Kidney (tissue), 14 donors: ENCODE results near the gene CLIC4. TPM values are rescaled to one million over a fixed set of nuclear protein-coding genes. Genes with fewer than 3 reads are reported as not detected.
A peak's percentile ranks its signal among the peaks of the same experiment; 100 is the strongest.

Experiments used
- DNase-seq, 5 donors: peaks; one replicate each; pipeline ENCODE4 v3.0.0-alpha.2; 2013 to 2020
- FAIRE-seq: peaks from 2 replicates; lab custom pipeline; 2012; peaks lifted over from hg19 to GRCh38; lab: Jason Lieb, UNC
- H3K27ac ChIP-seq, 2 donors: one replicate each; pipeline ENCODE4 v1.7.0; 2013; ENCODE audit warnings: low read depth in 2 of 2, low read length in 2 of 2, inconsistent platforms in 1 of 2
- H3K27me3 ChIP-seq: one replicate; pipeline ENCODE4 v1.7.1; 2013; ENCODE audit warnings: low read length, inconsistent platforms; ENCODE audit not compliant: control insufficient read depth, insufficient read depth
- H3K36me3 ChIP-seq, 3 donors: one replicate each; pipeline versions ENCODE4 v1.7.0 to v1.7.1; 2013; ENCODE audit warnings: low read length in 3 of 3, control low read depth in 1 of 3, inconsistent platforms in 1 of 3; ENCODE audit not compliant: insufficient read depth in 3 of 3, control insufficient read depth in 2 of 3
- H3K4me1 ChIP-seq, 3 donors: one replicate each; pipeline versions ENCODE4 v1.7.0 to v1.7.1; 2013; ENCODE audit warnings: low read length in 3 of 3, inconsistent platforms in 1 of 3, low read depth in 1 of 3; ENCODE audit not compliant: control insufficient read depth in 2 of 3, insufficient read depth in 2 of 3
- H3K4me3 ChIP-seq, 3 donors: one replicate each; pipeline versions ENCODE4 v1.7.0 to v1.8.1; 2013; ENCODE audit warnings: low read length in 3 of 3, control low read depth in 1 of 3, inconsistent platforms in 1 of 3
- H3K9ac ChIP-seq, 3 donors: one replicate each; pipeline versions ENCODE4 v1.7.0 to v1.7.1; 2013; ENCODE audit warnings: low read length in 3 of 3, control low read depth in 1 of 3, inconsistent platforms in 1 of 3
- H3K9me3 ChIP-seq, 3 donors: one replicate each; pipeline versions ENCODE4 v1.7.0 to v1.7.1; 2013; ENCODE audit warnings: low read length in 3 of 3, control low read depth in 1 of 3, inconsistent platforms in 1 of 3; ENCODE audit not compliant: control insufficient read depth in 2 of 3, insufficient read depth in 1 of 3
- intact Hi-C: fragments of 100-400 bp; cut with DNase I; formaldehyde crosslinking; loops from one replicate; pipeline ENCODE4 v1.11.1; 2022
- polyA plus RNA-seq: library from polyadenylated mRNA; stranded (reverse); fragments of 350-450 nt; fragmentation: Illumina TruSeq; extraction: RNeasy Lipid Tissue Mini Kit (QIAGEN cat#74804); gene quantifications from one replicate; pipeline ENCODE4 v1.2.3, GENCODE V29; 2014; ENCODE audit warnings: low read depth, low replicate concordance; ENCODE audit not compliant: insufficient read depth
- total RNA-seq: library from RNA; stranded (reverse); fragmentation: NEBNext Ultra II Directional; extraction: Animal tissue kit (Norgen Biotek cat#: 25700); gene quantifications from one replicate; pipeline ENCODE4 v1.2.1, GENCODE V29; 2021
- TF ChIP-seq, protein P1 (sequence below): IDR thresholded peaks from 3 replicates; pipeline ENCODE4 v1.5.1; 2012; ENCODE audit warnings: mild to moderate bottlenecking, moderate library complexity, borderline replicate concordance; ENCODE audit not compliant: insufficient read depth; ENCODE audit errors: extremely low read depth
- donor health status: control.
- donor health status: control.
- donor health status: control.
- donor health status: control.
- donor health status: control.
- donor health status: DM: yes; HTN: yes; CAD: no.
- donor health status: Normal renal cell carcinoma (clear cell type).

Gene CLIC4
- total and polyA plus RNA-seq, 2 donors from 2014 or later, result 72.7 to 315 TPM

GRCh38 chr1:24756395-24756794 is 11.1 kb downstream of the CLIC4 start:
- Histone ChIP-seq H3K9ac (no peak overlapping the region), H3K36me3 (no peaks in the 10 kb centered on the region), H3K4me1 (peaks cover 0 to 12% (median 2%) of the 10 kb centered on the region in 3 donors), H3K9me3 (no peaks in the 10 kb centered on the region), H3K4me3 (no peak overlapping the region), H3K27me3 (no peaks in the 10 kb centered on the region), H3K27ac (no peak overlapping the region)
- intact Hi-C loops, result no loop called here
- TF ChIP-seq, protein P1, sequence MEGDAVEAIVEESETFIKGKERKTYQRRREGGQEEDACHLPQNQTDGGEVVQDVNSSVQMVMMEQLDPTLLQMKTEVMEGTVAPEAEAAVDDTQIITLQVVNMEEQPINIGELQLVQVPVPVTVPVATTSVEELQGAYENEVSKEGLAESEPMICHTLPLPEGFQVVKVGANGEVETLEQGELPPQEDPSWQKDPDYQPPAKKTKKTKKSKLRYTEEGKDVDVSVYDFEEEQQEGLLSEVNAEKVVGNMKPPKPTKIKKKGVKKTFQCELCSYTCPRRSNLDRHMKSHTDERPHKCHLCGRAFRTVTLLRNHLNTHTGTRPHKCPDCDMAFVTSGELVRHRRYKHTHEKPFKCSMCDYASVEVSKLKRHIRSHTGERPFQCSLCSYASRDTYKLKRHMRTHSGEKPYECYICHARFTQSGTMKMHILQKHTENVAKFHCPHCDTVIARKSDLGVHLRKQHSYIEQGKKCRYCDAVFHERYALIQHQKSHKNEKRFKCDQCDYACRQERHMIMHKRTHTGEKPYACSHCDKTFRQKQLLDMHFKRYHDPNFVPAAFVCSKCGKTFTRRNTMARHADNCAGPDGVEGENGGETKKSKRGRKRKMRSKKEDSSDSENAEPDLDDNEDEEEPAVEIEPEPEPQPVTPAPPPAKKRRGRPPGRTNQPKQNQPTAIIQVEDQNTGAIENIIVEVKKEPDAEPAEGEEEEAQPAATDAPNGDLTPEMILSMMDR, result no peak
- no peak for DNase-seq
- no peak for FAIRE-seq

- DNase-seq (peak in 1 of 5 donors; percentile 26), FAIRE-seq (no peak)
- Histone ChIP-seq H3K9me3 (no peaks in the 10 kb centered on the region), H3K27ac (no peak overlapping the region), H3K27me3 (no peaks in the 10 kb centered on the region), H3K9ac (no peak overlapping the region), H3K4me1 (peaks cover 0 to 8% (median 2%) of the 10 kb centered on the region in 3 donors), H3K4me3 (no peak overlapping the region), H3K36me3 (no peaks in the 10 kb centered on the region)
- TF ChIP-seq, protein P1, result no peak
- intact Hi-C loops, result no loop called here
Measured at GRCh38 chr1:24759492-24759891, 14.2 kb downstream of the CLIC4 start.

DNA sequence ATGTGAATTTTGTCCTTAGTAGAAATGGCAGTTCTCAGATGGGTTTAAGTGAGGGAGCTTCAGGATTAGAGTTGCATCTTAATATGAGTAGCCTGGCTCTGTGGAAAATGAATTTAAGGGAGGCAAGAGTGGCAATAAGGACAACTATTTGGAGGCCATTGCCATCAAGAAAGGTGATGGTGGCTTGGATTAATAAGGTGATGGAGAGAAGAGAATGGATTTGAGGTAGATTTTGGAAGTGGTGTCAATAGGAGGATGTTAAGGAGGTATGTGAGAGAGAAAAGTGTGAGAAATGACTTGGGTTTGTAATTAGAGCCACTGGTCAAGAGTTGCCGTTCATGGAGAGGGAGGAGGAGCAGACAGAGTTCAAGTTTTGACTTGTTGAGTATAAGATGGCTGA is 16.3 kb downstream of the CLIC4 start:
- Histone ChIP-seq H3K9me3 (no peaks in the 10 kb centered on the region), H3K4me3 (no peak overlapping the region), H3K27me3 (no peaks in the 10 kb centered on the region), H3K4me1 (peaks cover 0 to 8% (median 2%) of the 10 kb centered on the region in 3 donors), H3K27ac (no peak overlapping the region), H3K9ac (no peak overlapping the region), H3K36me3 (no peaks in the 10 kb centered on the region)
- no peak for FAIRE-seq
- DNase-seq, result no peak
- intact Hi-C loops, result no loop called here
- TF ChIP-seq, protein P1, result no peak

GRCh38 chr1:24762133-24762676 is 17.0 kb downstream of the CLIC4 start:
- Histone ChIP-seq H3K27me3 (no peaks in the 10 kb centered on the region), H3K4me3 (no peak overlapping the region), H3K9me3 (no peaks in the 10 kb centered on the region), H3K36me3 (no peaks in the 10 kb centered on the region), H3K27ac (peak overlapping the region; percentile 32 to 37), H3K9ac (no peak overlapping the region), H3K4me1 (peaks cover 0 to 8% (median 2%) of the 10 kb centered on the region in 3 donors)
- intact Hi-C loops, result no loop called here
- TF ChIP-seq, protein P1, result no peak
- no peak for FAIRE-seq
- no peak for DNase-seq
